Left lobe of liver (tissue), 2 donors: ENCODE measurements around the gene FOXO3. TPM values are rescaled to one million over a fixed set of nuclear protein-coding genes. Genes with fewer than 3 reads are reported as not detected.
A peak's percentile ranks its signal among the peaks of the same experiment; 100 is the strongest.
"Not testable (repeated sequence)": the region's sequence is repeated elsewhere in the genome, so short reads cannot be mapped to it uniquely, and the experiment has no call there.

ENCODE experiments used
- ATAC-seq: fragments of 200-7000 bp; cut with Tn5 transposase; one replicate; pipeline ENCODE4 v1.9.1; 2020; ENCODE audit warnings: mild to moderate bottlenecking, moderate library complexity
- DNase-seq: peaks from one replicate; pipeline ENCODE4 v3.0.0-alpha.2; 2020; ENCODE audit warnings: low spot score
- total RNA-seq: library from RNA; stranded (reverse); gene quantifications from one replicate; pipeline ENCODE4 v1.2.1, GENCODE V29; 2021
- donor health status: DM: no; HTN: no; CAD: no; lungs with moderate emphysema.
- donor health status: DM: no; HTN: yes; CAD: no.

Gene FOXO3
- total RNA-seq, 1 donor from 2014 or later, result 22.6 TPM

- peak; percentile 30 for ATAC-seq
- DNase-seq, result no peak
Measured at GRCh38 chr6:108655806-108656651, 95.3 kb downstream of the FOXO3 start.

DNA sequence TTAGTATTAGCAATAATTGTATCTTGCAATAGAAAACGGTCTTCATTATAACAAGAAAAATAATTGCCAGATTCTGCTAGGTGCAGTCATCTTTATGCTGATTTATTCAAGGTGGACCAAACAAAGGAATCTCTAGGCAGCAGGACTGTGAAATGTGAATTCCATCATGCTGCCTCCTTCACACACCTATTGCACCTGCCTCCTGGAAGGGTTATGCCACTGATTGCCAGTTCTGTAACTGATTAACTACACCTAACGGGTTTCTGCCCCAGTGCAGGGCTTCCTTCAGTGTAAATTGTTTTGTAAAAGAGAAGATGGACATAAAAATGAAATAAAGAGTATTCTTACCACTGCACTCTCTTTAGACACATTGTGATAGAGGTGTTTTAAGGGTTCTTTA is 96.1 kb downstream of the FOXO3 start:
- peak; percentile 88 for ATAC-seq
- DNase-seq, result no peak

GRCh38 chr6:108658174-108658573 is 97.5 kb downstream of the FOXO3 start:
- DNase-seq, result no peak
- no peak for ATAC-seq

- ATAC-seq, DNase-seq: not testable (repeated sequence)
Measured at GRCh38 chr6:108658785-108659184, 98.1 kb downstream of the FOXO3 start.

GRCh38 chr6:108660251-108660650 is 99.5 kb downstream of the FOXO3 start:
- DNase-seq, result no peak
- ATAC-seq, result no peak

DNA sequence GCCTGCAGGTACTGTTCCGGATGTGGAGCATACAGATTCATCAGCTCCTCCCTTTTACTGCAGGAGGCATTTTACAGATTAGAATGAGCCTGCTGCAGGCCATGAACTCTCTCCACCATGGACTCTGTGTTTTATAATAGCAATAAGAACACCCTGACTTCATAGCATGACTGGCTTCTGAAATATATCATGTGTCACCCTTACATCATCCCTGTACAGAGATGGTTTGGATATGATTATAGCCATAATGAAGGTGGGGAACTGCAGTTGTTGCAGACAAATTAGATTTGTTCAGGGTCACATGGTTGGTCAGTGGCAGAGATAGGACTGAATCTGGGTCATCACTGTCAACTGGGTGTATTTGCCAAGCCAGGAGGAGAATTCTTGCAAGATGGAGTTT is 100.7 kb downstream of the FOXO3 start:
- ATAC-seq, result peak; percentile 61
- DNase-seq, result no peak

GRCh38 chr6:108661982-108662381 is 101.3 kb downstream of the FOXO3 start:
- ATAC-seq (no peak), DNase-seq (no peak)

- DNase-seq, result no peak
- no peak for ATAC-seq
Measured at GRCh38 chr6:108662702-108663101, 102.0 kb downstream of the FOXO3 start.

DNA sequence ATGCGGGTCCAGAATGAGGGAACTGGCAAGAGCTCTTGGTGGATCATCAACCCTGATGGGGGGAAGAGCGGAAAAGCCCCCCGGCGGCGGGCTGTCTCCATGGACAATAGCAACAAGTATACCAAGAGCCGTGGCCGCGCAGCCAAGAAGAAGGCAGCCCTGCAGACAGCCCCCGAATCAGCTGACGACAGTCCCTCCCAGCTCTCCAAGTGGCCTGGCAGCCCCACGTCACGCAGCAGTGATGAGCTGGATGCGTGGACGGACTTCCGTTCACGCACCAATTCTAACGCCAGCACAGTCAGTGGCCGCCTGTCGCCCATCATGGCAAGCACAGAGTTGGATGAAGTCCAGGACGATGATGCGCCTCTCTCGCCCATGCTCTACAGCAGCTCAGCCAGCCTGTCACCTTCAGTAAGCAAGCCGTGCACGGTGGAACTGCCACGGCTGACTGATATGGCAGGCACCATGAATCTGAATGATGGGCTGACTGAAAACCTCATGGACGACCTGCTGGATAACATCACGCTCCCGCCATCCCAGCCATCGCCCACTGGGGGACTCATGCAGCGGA is 102.9 kb downstream of the FOXO3 start:
- DNase-seq, result not testable (repeated sequence)

GRCh38 chr6:108665495-108666196 is 104.9 kb downstream of the FOXO3 start:
- DNase-seq (no peak), ATAC-seq (no peak)

More for the DNA sequence above, 102.9 kb downstream of the FOXO3 start:
- peak; percentile 8 for ATAC-seq

DNA sequence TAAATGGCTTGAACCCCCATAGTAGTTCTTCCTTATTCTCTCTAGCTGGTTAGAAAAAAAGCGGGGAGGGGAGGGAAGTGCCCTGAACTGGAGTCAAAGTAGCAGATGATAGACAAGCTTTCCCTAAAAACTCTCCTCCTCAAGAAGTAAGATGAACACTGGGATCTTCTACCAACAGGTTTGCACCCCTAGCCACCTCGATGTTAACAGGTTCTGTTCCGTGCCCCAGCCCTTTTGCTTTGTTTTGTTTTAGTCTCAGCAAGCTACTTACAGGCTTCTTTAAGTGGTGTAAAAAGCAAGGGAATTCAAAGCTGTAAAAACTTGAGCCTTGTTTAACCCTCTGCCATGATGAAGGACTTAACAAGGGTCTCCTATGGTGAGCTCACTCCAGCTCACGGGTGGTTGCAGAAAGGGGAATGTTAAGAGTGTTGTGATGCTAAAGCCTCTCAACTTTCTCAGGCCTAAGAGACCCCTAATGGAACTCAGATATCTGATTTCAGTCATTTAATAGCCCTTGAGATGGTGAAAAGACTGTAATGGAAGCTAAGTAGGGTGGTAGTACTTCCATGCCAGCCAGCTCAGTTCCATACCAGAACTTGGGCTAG is 106.0 kb downstream of the FOXO3 start:
- ATAC-seq (no peak), DNase-seq (no peak)

DNA sequence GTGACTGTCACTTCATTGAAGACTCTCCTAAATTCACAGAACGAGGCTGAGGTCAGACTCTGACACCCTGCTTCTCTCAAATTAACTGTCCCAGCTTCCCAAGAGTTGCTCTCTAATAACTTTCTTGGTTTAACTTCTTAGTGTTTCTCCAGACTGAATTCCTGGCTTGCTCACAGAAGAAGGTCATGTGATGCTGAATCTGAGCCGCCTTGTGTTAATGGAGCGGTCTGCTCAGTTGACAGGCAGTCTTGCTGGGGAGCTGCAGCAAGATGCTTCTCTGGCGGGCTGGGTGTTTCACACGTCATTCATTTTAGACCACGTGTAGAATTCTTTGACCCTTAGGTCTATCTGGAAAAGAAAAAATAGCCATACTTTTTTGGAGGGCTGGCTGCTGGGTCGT is 107.3 kb downstream of the FOXO3 start:
- DNase-seq (no peak), ATAC-seq (no peak)

DNA sequence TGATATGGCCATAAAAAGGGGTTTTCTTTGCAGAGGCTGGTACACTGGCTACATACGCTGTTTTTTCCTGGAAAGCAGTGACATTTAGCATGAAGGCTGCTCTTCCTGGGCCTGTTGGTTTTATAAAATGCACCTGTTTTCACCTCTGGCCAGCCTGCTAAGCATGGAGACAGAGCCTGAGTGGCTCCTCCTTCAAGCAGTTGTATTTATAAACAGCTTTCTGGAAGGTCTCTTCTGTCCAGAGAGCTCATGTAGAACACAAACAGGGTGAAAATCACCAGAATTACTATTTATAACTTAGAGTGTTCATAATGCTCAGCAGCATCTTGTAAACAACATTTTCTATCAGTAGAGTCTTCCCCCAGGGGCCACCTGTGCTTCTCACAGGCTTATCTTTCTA is 109.0 kb downstream of the FOXO3 start:
- no peak for DNase-seq
- no peak for ATAC-seq

- DNase-seq (no peak), ATAC-seq (peak; percentile 9)
Measured at GRCh38 chr6:108671175-108671574, 110.5 kb downstream of the FOXO3 start.

GRCh38 chr6:108671790-108672189 is 111.1 kb downstream of the FOXO3 start:
- ATAC-seq (no peak), DNase-seq (no peak)

- DNase-seq, result no peak
- ATAC-seq, result no peak
Measured at GRCh38 chr6:108672641-108673040, 111.9 kb downstream of the FOXO3 start.

- no peak for ATAC-seq
- no peak for DNase-seq
Measured at GRCh38 chr6:108673153-108673552, 112.4 kb downstream of the FOXO3 start.

- ATAC-seq (no peak), DNase-seq (no peak)
Measured at GRCh38 chr6:108673602-108674001, 112.9 kb downstream of the FOXO3 start.

GRCh38 chr6:108675226-108676200 is 114.8 kb downstream of the FOXO3 start:
- DNase-seq, result no peak
- no peak for ATAC-seq

DNA sequence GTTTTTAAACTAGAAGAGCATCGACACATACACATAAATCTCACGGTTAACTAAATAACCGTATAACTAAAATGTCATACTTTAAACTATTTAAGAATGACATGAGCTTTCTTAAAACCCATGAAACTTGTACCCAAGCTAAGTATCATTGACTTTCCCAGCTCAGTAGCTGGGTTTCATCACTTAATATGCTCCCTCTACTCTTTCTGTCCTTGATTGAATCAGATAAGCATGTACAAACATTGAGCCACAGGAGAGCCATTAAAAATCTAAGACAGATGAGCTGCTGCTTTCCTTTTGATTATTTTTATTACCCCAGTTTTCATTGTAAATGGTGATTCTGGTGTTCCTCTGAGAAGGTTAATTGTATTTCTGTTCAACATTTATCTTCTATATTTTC is 115.8 kb downstream of the FOXO3 start:
- ATAC-seq, result peak; percentile 26
- DNase-seq, result no peak
